Memory B cell (primary cell): ENCODE measurements around the gene EFCAB9.

Experiments
- ATAC-seq: fragments of 150-1000 bp; cut with Tn5 transposase; 2 replicates; pipeline ENCODE4 v1.10.0; 2021; ENCODE audit warnings: low read depth, mild to moderate bottlenecking, moderate library complexity
- DNase-seq, 2 donors: peaks; one replicate each; pipeline ENCODE4 v3.0.0; 2022; ENCODE audit warnings: low spot score in 2 of 2
- H3K27ac Mint-ChIP-seq: one replicate; pipeline ENCODE4 v1.8.0; 2022; ENCODE audit warnings: mild to moderate bottlenecking, moderate library complexity, mixed read lengths
- H3K27me3 Mint-ChIP-seq: one replicate; pipeline ENCODE4 v1.8.0; 2022; ENCODE audit warnings: mixed read lengths
- H3K36me3 Mint-ChIP-seq: one replicate; pipeline ENCODE4 v1.8.0; 2022; ENCODE audit warnings: mild to moderate bottlenecking, mixed read lengths
- H3K4me1 Mint-ChIP-seq: one replicate; pipeline ENCODE4 v1.8.0; 2022; ENCODE audit warnings: mixed read lengths
- H3K4me3 Mint-ChIP-seq: one replicate; pipeline ENCODE4 v1.8.0; 2022; ENCODE audit warnings: mild to moderate bottlenecking, moderate library complexity, mixed read lengths
- H3K9me3 Mint-ChIP-seq: one replicate; pipeline ENCODE4 v1.8.0; 2022; ENCODE audit warnings: mixed read lengths

The EFCAB9 gene

DNA sequence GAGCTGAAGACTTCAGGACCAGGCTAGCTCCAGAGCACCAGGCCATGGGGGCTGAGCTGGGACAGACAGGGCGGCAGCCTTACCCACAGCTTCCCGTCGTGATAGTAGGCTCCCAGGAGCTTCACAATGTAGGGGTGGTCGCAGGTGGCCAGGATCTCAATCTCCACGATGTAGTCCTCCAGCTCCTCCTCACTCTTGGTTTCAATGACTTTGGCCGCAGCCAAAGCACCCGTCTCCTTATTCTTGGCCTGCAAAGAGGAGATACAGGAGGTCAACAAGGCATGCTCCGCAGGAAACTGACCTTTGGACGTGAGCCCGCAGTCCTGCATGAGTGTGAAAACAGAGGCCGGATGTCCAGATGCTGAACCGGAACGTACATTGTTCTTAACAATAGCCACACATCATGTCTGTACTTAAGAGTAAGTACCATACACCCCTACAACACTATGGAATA, 37.4 kb upstream of the EFCAB9 start:
- ATAC-seq (no peak), DNase-seq (no peak)
- H3K9me3 Mint-ChIP-seq: no peaks in the 10 kb centered on the region
- H3K4me3 Mint-ChIP-seq: peak overlapping the region; percentile 47
- H3K36me3 Mint-ChIP-seq: peaks cover 43% of the 10 kb centered on the region
- H3K4me1 Mint-ChIP-seq: peaks cover 63% of the 10 kb centered on the region
- H3K27me3 Mint-ChIP-seq: no peaks in the 10 kb centered on the region
- peak overlapping the region; percentile 76 for H3K27ac Mint-ChIP-seq

- DNase-seq: no peak
- peaks cover 31% of the 10 kb centered on the region for H3K36me3 Mint-ChIP-seq
- H3K4me3 Mint-ChIP-seq: peak overlapping the region; percentile 46
- H3K27ac Mint-ChIP-seq: peak overlapping the region; percentile 64
- no peak for ATAC-seq
- H3K9me3 Mint-ChIP-seq: no peaks in the 10 kb centered on the region
- H3K27me3 Mint-ChIP-seq: no peaks in the 10 kb centered on the region
- peaks cover 59% of the 10 kb centered on the region for H3K4me1 Mint-ChIP-seq
These were observed 35.0 kb upstream of the EFCAB9 start for GRCh38 chr5:172159016-172159415.

- H3K9me3 Mint-ChIP-seq: no peaks in the 10 kb centered on the region
- peak overlapping the region; percentile 24 for H3K27ac Mint-ChIP-seq
- ATAC-seq: no peak
- peaks cover 23% of the 10 kb centered on the region for H3K36me3 Mint-ChIP-seq
- H3K4me1 Mint-ChIP-seq: peaks cover 53% of the 10 kb centered on the region
- DNase-seq: no peak
- H3K4me3 Mint-ChIP-seq: no peak overlapping the region
- no peaks in the 10 kb centered on the region for H3K27me3 Mint-ChIP-seq
These were observed 33.5 kb upstream of the EFCAB9 start for GRCh38 chr5:172160506-172160905.

DNA sequence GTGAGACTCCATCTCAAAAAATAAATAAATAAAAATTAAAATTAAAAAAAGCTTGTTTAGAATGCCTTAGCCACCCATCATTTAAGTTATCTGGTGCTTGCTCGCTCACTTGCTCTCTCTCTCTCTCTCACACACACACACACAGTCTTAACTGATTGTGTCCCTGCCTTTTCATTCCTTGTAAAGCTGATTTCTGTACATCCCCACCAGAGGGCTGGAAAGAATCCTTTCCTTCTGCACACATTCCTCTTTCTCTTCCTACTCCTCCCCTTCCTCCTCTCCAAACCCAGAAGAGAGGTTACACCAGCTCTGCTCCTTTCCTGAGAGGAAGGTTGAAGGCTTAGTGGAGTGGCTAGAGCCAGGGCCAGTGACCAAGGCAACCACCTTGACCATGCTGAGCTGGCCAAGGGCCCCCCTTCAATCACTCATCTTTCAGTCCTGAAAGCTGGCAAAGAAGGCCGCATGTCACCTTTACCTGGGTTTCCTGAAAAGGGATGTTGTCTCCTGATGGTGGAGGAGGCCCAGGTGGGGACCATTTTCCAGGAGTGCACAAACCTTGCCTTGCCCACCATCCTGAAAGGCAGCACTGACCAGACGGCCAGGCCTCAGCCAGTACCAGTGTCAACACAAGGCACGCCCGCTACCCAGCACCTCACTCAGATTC, 31.5 kb upstream of the EFCAB9 start:
- ATAC-seq (no peak), DNase-seq (no peak)
- Mint-ChIP-seq H3K4me1 (peaks cover 38% of the 10 kb centered on the region), H3K27me3 (no peaks in the 10 kb centered on the region), H3K36me3 (peaks cover 11% of the 10 kb centered on the region), H3K9me3 (no peaks in the 10 kb centered on the region), H3K27ac (peak overlapping the region; percentile 17), H3K4me3 (no peak overlapping the region)

DNA sequence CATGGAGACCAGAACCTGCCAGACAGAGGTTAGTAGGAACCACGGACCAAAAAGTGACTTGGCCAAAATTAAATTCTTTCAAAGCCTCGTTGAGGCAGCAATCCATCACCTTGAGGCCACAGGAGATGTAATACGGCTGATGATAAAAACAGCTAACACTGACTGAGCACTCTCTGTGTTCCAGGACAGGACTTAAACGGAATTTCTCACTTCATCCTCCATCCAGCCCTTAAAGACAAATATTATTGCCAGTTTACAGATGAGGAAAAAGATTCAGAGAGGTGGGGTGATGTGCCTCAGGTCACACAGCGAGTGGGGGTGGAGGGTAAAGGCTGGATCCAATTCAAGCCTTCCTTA, 31.0 kb upstream of the EFCAB9 start:
- H3K4me1 Mint-ChIP-seq: peaks cover 41% of the 10 kb centered on the region
- H3K27ac Mint-ChIP-seq: no peak overlapping the region
- ATAC-seq (no peak), DNase-seq (no peak)
- H3K27me3 Mint-ChIP-seq: no peaks in the 10 kb centered on the region
- no peak overlapping the region for H3K4me3 Mint-ChIP-seq
- peaks cover 10% of the 10 kb centered on the region for H3K36me3 Mint-ChIP-seq
- no peaks in the 10 kb centered on the region for H3K9me3 Mint-ChIP-seq

GRCh38 chr5:172163346-172163745, 30.6 kb upstream of the EFCAB9 start:
- H3K27me3 Mint-ChIP-seq: no peaks in the 10 kb centered on the region
- H3K4me1 Mint-ChIP-seq: peaks cover 44% of the 10 kb centered on the region
- H3K4me3 Mint-ChIP-seq: no peak overlapping the region
- no peaks in the 10 kb centered on the region for H3K9me3 Mint-ChIP-seq
- no peak overlapping the region for H3K27ac Mint-ChIP-seq
- ATAC-seq: no peak
- no peak for DNase-seq
- H3K36me3 Mint-ChIP-seq: peaks cover 8% of the 10 kb centered on the region

DNA sequence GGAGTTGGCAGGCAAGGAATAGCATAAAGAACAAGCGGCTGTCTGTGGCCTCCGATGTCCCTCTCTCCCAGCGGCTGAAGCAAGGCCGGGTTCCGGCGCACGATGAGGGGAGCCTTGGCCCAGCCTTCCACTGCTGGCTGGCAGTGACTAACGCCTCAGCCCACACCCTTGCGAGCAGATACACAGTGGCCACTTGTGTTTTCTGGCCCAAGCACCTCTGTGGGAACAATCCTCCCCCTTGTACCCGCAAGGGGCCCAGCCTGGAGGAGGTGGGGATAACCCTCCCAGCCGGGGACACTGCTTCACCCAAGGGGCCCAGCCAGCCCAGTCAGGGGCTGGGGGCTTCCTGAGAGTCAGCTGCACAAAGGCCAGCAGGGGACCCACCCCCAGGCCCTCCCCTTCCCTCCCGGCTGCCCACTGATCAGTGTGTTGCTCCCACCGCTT, 29.2 kb upstream of the EFCAB9 start:
- H3K27me3 Mint-ChIP-seq: no peaks in the 10 kb centered on the region
- ATAC-seq (no peak), DNase-seq (no peak)
- H3K4me3 Mint-ChIP-seq: no peak overlapping the region
- no peaks in the 10 kb centered on the region for H3K9me3 Mint-ChIP-seq
- H3K4me1 Mint-ChIP-seq: peaks cover 45% of the 10 kb centered on the region
- peak overlapping the region; percentile 67 for H3K27ac Mint-ChIP-seq
- peaks cover 10% of the 10 kb centered on the region for H3K36me3 Mint-ChIP-seq

- H3K27ac Mint-ChIP-seq: peak overlapping the region; percentile 67
- peaks cover 10% of the 10 kb centered on the region for H3K36me3 Mint-ChIP-seq
- H3K4me1 Mint-ChIP-seq: peaks cover 44% of the 10 kb centered on the region
- DNase-seq (no peak), ATAC-seq (peak; percentile 60)
- no peaks in the 10 kb centered on the region for H3K9me3 Mint-ChIP-seq
- H3K27me3 Mint-ChIP-seq: no peaks in the 10 kb centered on the region
- no peak overlapping the region for H3K4me3 Mint-ChIP-seq
These were observed 28.5 kb upstream of the EFCAB9 start for GRCh38 chr5:172165465-172165864.

- no peaks in the 10 kb centered on the region for H3K27me3 Mint-ChIP-seq
- H3K4me3 Mint-ChIP-seq: no peak overlapping the region
- no peak for ATAC-seq
- peak overlapping the region; percentile 31 for H3K27ac Mint-ChIP-seq
- H3K36me3 Mint-ChIP-seq: peaks cover 10% of the 10 kb centered on the region
- DNase-seq: no peak
- no peaks in the 10 kb centered on the region for H3K9me3 Mint-ChIP-seq
- H3K4me1 Mint-ChIP-seq: peaks cover 41% of the 10 kb centered on the region
These were observed 27.7 kb upstream of the EFCAB9 start for GRCh38 chr5:172166030-172166826.

DNA sequence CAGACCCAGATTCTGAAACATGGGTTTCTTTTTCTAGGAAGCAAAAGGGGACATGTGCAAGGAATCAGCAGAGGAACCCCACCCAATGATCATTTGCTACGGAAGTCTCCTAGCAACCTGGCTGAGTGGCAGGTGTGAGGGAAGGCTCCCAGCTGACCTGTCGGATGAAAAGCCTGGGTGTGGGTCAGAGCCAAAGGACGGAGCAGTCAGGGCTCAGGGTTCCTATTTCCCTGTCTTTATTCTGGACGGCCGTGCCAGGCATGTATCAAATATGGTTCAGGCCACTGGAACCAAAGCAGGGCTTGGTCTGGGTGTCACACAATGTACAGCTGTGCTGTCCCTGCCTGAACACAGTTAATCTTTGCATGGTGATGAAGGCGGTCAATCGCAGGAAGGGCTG, 26.1 kb upstream of the EFCAB9 start:
- DNase-seq (no peak), ATAC-seq (no peak)
- Mint-ChIP-seq H3K9me3 (no peaks in the 10 kb centered on the region), H3K4me3 (no peak overlapping the region), H3K27me3 (no peaks in the 10 kb centered on the region), H3K36me3 (peaks cover 7% of the 10 kb centered on the region), H3K4me1 (peaks cover 37% of the 10 kb centered on the region), H3K27ac (peak overlapping the region; percentile 8)

GRCh38 chr5:172168311-172168710, 25.7 kb upstream of the EFCAB9 start:
- Mint-ChIP-seq H3K36me3 (peaks cover 7% of the 10 kb centered on the region), H3K4me1 (peaks cover 37% of the 10 kb centered on the region), H3K27me3 (no peaks in the 10 kb centered on the region), H3K27ac (peak overlapping the region; percentile 8), H3K4me3 (no peak overlapping the region), H3K9me3 (no peaks in the 10 kb centered on the region)
- no peak for DNase-seq
- ATAC-seq: no peak

GRCh38 chr5:172169216-172169615, 24.8 kb upstream of the EFCAB9 start:
- DNase-seq (no peak), ATAC-seq (no peak)
- H3K4me1 Mint-ChIP-seq: peaks cover 42% of the 10 kb centered on the region
- peak overlapping the region; percentile 28 for H3K27ac Mint-ChIP-seq
- H3K36me3 Mint-ChIP-seq: peaks cover 7% of the 10 kb centered on the region
- H3K4me3 Mint-ChIP-seq: no peak overlapping the region
- no peaks in the 10 kb centered on the region for H3K27me3 Mint-ChIP-seq
- no peaks in the 10 kb centered on the region for H3K9me3 Mint-ChIP-seq

- peak overlapping the region; percentile 35 for H3K27ac Mint-ChIP-seq
- H3K9me3 Mint-ChIP-seq: no peaks in the 10 kb centered on the region
- H3K4me1 Mint-ChIP-seq: peaks cover 50% of the 10 kb centered on the region
- no peak overlapping the region for H3K4me3 Mint-ChIP-seq
- DNase-seq: no peak
- no peak for ATAC-seq
- H3K36me3 Mint-ChIP-seq: peaks cover 7% of the 10 kb centered on the region
- no peaks in the 10 kb centered on the region for H3K27me3 Mint-ChIP-seq
These were observed 23.7 kb upstream of the EFCAB9 start for GRCh38 chr5:172170251-172170701.

DNA sequence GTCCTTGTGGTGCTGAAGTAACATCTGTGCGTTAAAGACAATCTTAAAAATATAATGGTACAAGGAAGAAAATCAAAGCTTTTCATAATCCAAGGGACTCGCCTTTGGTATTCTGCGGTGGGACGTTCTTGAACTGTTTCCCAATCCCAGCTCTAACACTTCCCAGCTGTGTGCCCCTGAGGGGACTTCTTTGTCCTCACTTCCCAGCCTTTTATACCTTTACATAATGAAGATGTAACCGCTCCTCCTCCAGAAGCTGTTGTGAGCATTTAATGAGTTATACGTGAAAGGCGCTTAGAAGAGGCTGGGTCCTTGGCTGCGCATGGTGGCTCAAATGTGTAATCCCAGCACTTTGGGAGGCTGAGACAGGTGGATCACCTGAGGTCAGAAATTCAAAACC, 22.9 kb upstream of the EFCAB9 start:
- H3K36me3 Mint-ChIP-seq: peaks cover 7% of the 10 kb centered on the region
- no peaks in the 10 kb centered on the region for H3K9me3 Mint-ChIP-seq
- no peak overlapping the region for H3K27ac Mint-ChIP-seq
- ATAC-seq (no peak), DNase-seq (no peak)
- H3K4me1 Mint-ChIP-seq: peaks cover 58% of the 10 kb centered on the region
- H3K27me3 Mint-ChIP-seq: no peaks in the 10 kb centered on the region
- H3K4me3 Mint-ChIP-seq: no peak overlapping the region
